Choroid plexus epithelial cell (primary cell): ENCODE results near the gene GPATCH3.

Experiments used
- DNase-seq: peaks from one replicate; pipeline ENCODE4 v3.0.0-alpha.2; 2010; ENCODE audit warnings: low read depth
- H3K4me3 ChIP-seq: 2 replicates; pipeline ENCODE4 v1.5.1; 2011; ENCODE audit warnings: low read depth, mild to moderate bottlenecking, control low read depth, low read length, moderate library complexity
- CTCF ChIP-seq: conservative IDR thresholded peaks from 2 replicates; pipeline ENCODE4 v1.5.1; 2011; ENCODE audit warnings: low read depth, mild to moderate bottlenecking, control low read depth, inconsistent platforms, low read length, moderate library complexity

Gene GPATCH3

GRCh38 chr1:26857473-26858060 is 42.7 kb downstream of the GPATCH3 start:
- no peak overlapping the region for H3K4me3 ChIP-seq
- no peak for DNase-seq

GRCh38 chr1:26856604-26857469 is 43.4 kb downstream of the GPATCH3 start:
- TF ChIP-seq CTCF: no peak
- no peak for DNase-seq
- no peak overlapping the region for H3K4me3 ChIP-seq

More at GRCh38 chr1:26857473-26858060, 42.7 kb downstream of the GPATCH3 start:
- TF ChIP-seq CTCF: no peak

- H3K4me3 ChIP-seq: no peak overlapping the region
- TF ChIP-seq CTCF: no peak
- DNase-seq: no peak
Measured at GRCh38 chr1:26856181-26856580, 44.1 kb downstream of the GPATCH3 start.

- H3K4me3 ChIP-seq: no peak overlapping the region
- DNase-seq: no peak
- TF ChIP-seq CTCF: no peak
Measured at GRCh38 chr1:26855636-26856035, 44.6 kb downstream of the GPATCH3 start.

- no peak for DNase-seq
- no peak overlapping the region for H3K4me3 ChIP-seq
- TF ChIP-seq CTCF: no peak
Measured at GRCh38 chr1:26854906-26855305, 45.4 kb downstream of the GPATCH3 start.

- H3K4me3 ChIP-seq: no peak overlapping the region
- no peak for DNase-seq
- no peak for TF ChIP-seq CTCF
Measured at GRCh38 chr1:26853600-26853999, 46.7 kb downstream of the GPATCH3 start.
